ENCODE measurements around the gene PCSK5.

PCSK5 gene

GRCh38 chr9:76247426-76247825, 357.0 kb downstream of the PCSK5 start:
- DNase-seq (ENCODE audit: low spot score), result no peak
- TF ChIP-seq, protein P1, sequence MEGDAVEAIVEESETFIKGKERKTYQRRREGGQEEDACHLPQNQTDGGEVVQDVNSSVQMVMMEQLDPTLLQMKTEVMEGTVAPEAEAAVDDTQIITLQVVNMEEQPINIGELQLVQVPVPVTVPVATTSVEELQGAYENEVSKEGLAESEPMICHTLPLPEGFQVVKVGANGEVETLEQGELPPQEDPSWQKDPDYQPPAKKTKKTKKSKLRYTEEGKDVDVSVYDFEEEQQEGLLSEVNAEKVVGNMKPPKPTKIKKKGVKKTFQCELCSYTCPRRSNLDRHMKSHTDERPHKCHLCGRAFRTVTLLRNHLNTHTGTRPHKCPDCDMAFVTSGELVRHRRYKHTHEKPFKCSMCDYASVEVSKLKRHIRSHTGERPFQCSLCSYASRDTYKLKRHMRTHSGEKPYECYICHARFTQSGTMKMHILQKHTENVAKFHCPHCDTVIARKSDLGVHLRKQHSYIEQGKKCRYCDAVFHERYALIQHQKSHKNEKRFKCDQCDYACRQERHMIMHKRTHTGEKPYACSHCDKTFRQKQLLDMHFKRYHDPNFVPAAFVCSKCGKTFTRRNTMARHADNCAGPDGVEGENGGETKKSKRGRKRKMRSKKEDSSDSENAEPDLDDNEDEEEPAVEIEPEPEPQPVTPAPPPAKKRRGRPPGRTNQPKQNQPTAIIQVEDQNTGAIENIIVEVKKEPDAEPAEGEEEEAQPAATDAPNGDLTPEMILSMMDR (IDR thresholded peaks at IDR 0.05; ENCODE audit: extremely low read depth, missing control alignments), result no peak

GRCh38 chr9:76249309-76249708, 358.8 kb downstream of the PCSK5 start:
- TF ChIP-seq, protein P1 (IDR thresholded peaks at IDR 0.05; ENCODE audit: extremely low read depth, missing control alignments), result no peak
- no peak for DNase-seq (ENCODE audit: low spot score)

GRCh38 chr9:76255781-76256455, 365.4 kb downstream of the PCSK5 start:
- no peak for DNase-seq (ENCODE audit: low spot score)
- TF ChIP-seq, protein P1 (IDR thresholded peaks at IDR 0.05; ENCODE audit: extremely low read depth, missing control alignments), result no peak

DNA sequence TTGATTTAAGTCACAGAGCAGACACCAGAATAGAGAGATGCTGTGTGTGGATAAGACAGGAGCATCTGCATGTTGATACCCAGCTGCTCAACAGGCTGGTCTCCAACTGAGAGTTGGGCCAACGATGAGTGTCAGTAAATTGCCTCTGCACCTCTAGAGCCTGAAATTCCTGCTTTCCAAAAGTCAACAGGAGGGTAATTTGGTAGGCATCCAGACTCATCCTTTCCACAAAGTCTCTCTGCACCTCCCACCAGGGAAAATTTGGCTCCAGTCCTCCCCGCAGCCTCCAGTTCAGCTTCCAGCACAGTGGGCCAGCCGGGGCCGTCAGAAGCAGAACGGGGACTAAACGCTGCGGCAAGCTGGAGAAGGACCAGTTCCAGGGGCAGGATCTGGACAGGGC, 366.8 kb downstream of the PCSK5 start:
- TF ChIP-seq, protein P1 (IDR thresholded peaks at IDR 0.05; ENCODE audit: extremely low read depth, missing control alignments), result no peak
- no peak for DNase-seq (ENCODE audit: low spot score)

- TF ChIP-seq, protein P1 (IDR thresholded peaks at IDR 0.05; ENCODE audit: extremely low read depth, missing control alignments), result no peak
- DNase-seq (ENCODE audit: low spot score), result no peak
These were observed 376.3 kb downstream of the PCSK5 start for GRCh38 chr9:76266649-76267283.

GRCh38 chr9:76267284-76267652, 376.8 kb downstream of the PCSK5 start:
- no peak for DNase-seq (ENCODE audit: low spot score)
- TF ChIP-seq, protein P1 (IDR thresholded peaks at IDR 0.05; ENCODE audit: extremely low read depth, missing control alignments), result no peak

DNA sequence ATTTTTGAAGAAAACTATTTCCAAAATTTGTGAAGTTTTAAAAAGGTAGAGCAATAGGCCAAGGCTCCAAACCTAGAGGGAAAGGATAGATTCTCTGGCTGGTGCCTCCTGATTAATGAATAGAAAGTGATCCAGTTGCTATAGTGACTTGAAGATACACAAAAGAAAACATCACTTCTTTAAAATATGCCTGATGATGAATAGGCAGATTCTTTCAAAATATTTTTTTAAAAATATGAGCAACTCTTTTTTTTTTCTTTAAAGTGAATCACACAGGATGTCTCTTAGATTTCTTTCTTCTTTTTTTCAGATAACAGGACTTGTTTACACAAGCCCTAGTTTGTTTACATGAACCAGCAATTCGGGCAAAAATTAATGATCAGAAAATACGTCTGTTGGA, 379.3 kb downstream of the PCSK5 start:
- no peak for DNase-seq (ENCODE audit: low spot score)
- TF ChIP-seq, protein P1 (IDR thresholded peaks at IDR 0.05; ENCODE audit: extremely low read depth, missing control alignments), result no peak

Data from GM20000 (cell line).